ENCODE measurements around the gene TACR2. TPM values are rescaled to one million over a fixed set of nuclear protein-coding genes. Genes with fewer than 3 reads are reported as not detected.
A peak's percentile ranks its signal among the peaks of the same experiment; 100 is the strongest.

The TACR2 gene
- total and polyA plus RNA-seq, 2 of the 13 experiments (the other 11 are each of a cell fraction or from before 2014, with no cell fraction given), result 0.04 TPM; not detected in 1

DNA sequence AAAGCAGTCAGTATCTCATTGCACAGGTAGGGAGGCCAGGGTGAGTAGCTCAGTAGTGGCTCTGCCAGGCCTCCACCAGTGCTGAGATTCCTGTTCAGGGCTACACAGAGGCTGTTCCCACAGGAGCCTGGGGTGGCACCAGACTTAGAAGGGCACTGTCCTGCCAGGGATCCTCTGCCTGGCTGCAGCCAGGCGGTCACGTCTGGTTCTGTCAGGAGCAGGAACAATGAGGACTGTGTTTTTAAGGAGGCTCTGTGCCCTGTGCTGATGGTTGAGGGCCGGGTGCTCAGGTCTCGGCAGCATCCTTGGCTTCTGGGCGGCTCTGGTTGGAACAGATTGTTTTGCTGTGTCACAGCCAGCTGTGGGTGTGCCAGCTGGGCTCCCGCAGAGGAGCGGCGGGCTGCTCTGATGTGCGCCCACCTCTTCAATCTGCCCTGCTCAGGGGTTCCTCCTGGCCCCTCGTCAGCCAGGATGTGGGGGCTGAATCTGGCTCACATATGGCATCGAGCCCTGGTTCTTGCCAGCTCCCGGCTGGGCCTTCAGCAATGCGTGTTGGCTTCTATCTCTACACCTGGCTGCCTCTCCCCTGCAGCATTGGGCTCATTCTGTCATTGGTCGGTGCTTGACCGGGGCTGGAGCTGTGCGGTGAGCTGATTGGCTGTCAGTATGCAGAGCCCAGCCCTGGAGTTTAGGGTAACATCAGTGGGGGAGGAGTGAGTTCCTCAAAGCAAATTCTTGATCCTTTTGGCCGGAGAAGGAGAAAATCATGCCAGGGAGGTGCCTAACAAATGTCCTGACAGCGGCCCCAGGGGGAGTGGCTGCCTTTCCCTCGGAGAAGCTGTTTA, 41.2 kb downstream of the TACR2 start (continued):
- TF ChIP-seq ZNF225 (CRISPR knock-in tag; IDR thresholded peaks at IDR 0.05) (no peak), ZNF530 (CRISPR knock-in tag; IDR thresholded peaks at IDR 0.05; ENCODE audit: low read depth) (no peak), ETV6 (CRISPR knock-in tag; conservative IDR thresholded peaks at IDR 0.05) (no peak), GABPA (IDR thresholded peaks at IDR 0.05; ENCODE audit: low read depth, low read length) (no peak), GABPA (CRISPR knock-in tag; IDR thresholded peaks at IDR 0.05; ENCODE audit: low read depth) (no peak), HHEX (CRISPR knock-in tag; IDR thresholded peaks at IDR 0.05) (no peak)
- TF ChIP-seq, protein P1, sequence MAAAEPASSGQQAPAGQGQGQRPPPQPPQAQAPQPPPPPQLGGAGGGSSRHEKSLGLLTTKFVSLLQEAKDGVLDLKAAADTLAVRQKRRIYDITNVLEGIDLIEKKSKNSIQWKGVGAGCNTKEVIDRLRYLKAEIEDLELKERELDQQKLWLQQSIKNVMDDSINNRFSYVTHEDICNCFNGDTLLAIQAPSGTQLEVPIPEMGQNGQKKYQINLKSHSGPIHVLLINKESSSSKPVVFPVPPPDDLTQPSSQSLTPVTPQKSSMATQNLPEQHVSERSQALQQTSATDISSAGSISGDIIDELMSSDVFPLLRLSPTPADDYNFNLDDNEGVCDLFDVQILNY (CRISPR knock-in tag; conservative IDR thresholded peaks at IDR 0.05), result no peak

DNA sequence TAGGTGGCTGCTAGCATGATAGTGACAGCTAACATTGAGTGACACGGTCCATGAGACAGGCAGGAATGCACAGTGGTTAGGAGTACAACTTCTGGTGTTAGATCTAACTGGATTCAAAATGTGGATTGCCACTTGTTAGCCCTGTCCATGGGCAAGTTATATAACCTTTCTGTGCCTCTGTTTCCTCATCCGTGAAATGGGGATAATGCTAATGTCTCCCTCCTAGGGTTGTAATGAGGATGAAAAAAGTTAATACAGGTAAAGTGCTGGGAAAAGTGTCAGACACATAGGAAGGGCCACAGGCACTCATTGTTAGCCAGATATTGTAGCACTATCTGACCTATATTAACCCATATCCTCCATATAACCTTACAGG, 41.8 kb downstream of the TACR2 start:
- ATAC-seq (no peak), FAIRE-seq (no peak), DNase-seq (ENCODE audit: low spot score) (no peak)
- H4K20me1 ChIP-seq (ENCODE audit: insufficient read depth, low read length), result no peaks in the 10 kb centered on the region
- intact Hi-C loops (cut with micrococcal nuclease; ENCODE audit: unreplicated experiment), result no loop called here
- ChIA-PET POLR2A (no interaction called here), CTCF (ENCODE audit: low intra/inter-chr PET ratio, low total read pairs) (no interaction called here)
- H2AFZ ChIP-seq (ENCODE audit: low read length), result no peak overlapping the region
- WGBS (ENCODE audit: low lambda C conversion rate), result 24% methylated on average over 2 of the region's 2 CpGs
- H3K4me3 ChIP-seq (replicated peaks in 1 of 3; ENCODE audit: insufficient read depth in 1 of 3, low read depth in 2 of 3, low read length in 3 of 3), result no peak overlapping the region
- TF ChIP-seq ISX (CRISPR knock-in tag; conservative IDR thresholded peaks at IDR 0.05), result no peak
- TF ChIP-seq ZNF629 (CRISPR knock-in tag; conservative IDR thresholded peaks at IDR 0.05), result peak; percentile 58; the same call in 1 of the 2 replicates
- no peaks in the 10 kb centered on the region for H3K36me3 ChIP-seq (replicated peaks in 1 of 2; ENCODE audit: control insufficient read depth in 1 of 2, insufficient read depth in 2 of 2, low read length in 2 of 2)
- H3K4me1 ChIP-seq (ENCODE audit: insufficient read depth, low read length), result no peaks in the 10 kb centered on the region
- H3K27ac ChIP-seq (ENCODE audit: extremely low read length, insufficient read depth, low read length), result no peak overlapping the region
- H3K79me2 ChIP-seq (ENCODE audit: insufficient read depth, low read length), result no peaks in the 10 kb centered on the region
- BruUV-seq (replicated peaks), result no TSS peak
- in situ Hi-C loops (cut with HindIII; ENCODE audit: extremely low pct_ligation_motif_present, low pct_unique_long_range_greater_than_20kb), result no loop called here
- H3K27me3 ChIP-seq (ENCODE audit: control insufficient read depth in 1 of 2, insufficient read depth in 2 of 2, low read length in 2 of 2), result peaks cover 2 to 32% of the 10 kb centered on the region in 2 experiments; a peak in 2 of 5 replicates
- H3K9me3 ChIP-seq (ENCODE audit: low read length), result no peaks in the 10 kb centered on the region
- no peak overlapping the region for H3K4me2 ChIP-seq (ENCODE audit: low read depth, low read length)
- no peak overlapping the region for H3K9ac ChIP-seq (ENCODE audit: insufficient read depth, low read depth, low read length)

All from HepG2 (cell line).